B cell (primary cell): ENCODE measurements around the gene ERMAP. TPM values are rescaled to one million over a fixed set of nuclear protein-coding genes. Genes with fewer than 3 reads are reported as not detected.

Source experiments
- ATAC-seq: fragments of 200-7000 bp; cut with Tn5 transposase; one replicate; pipeline ENCODE4 v1.10.0; 2021; ENCODE audit warnings: low read depth, mild to moderate bottlenecking, moderate number of reproducible peaks, moderate library complexity
- CTCF ChIA-PET: fragments of 350-600 bp; sonication (Branson Sonifier 250); formaldehyde crosslinking; loops from one replicate; lab custom pipeline; 2021; ENCODE audit warnings: antibody characterized with exemption, inconsistent platforms; lab: Charles Lee
- POLR2A ChIA-PET: fragments of 350-600 bp; sonication (Branson Sonifier 250); formaldehyde crosslinking; loops from one replicate; lab custom pipeline; 2021; ENCODE audit warnings: antibody characterized with exemption; lab: Charles Lee
- DNase-seq: peaks from one replicate; pipeline ENCODE4 v3.0.0; 2013
- H2AFZ ChIP-seq: 2 replicates; pipeline ENCODE4 v1.6.1; 2012; ENCODE audit warnings: mild to moderate bottlenecking, low read depth, low read length; ENCODE audit not compliant: insufficient read depth, poor library complexity, severe bottlenecking
- H3K27ac ChIP-seq, 2 donors: 1 replicate in 1 of 2; 2 replicates in 1 of 2; pipeline ENCODE4 v1.5.1; 2012 to 2013; ENCODE audit warnings: low read length in 2 of 2, mild to moderate bottlenecking in 2 of 2, moderate library complexity in 1 of 2
- H3K27me3 ChIP-seq, 4 experiments: fragments of 200-600 bp in 1 of 4; sonication (generic) in 1 of 4; replicated peaks in 1 of 4; 1 replicate in 2 of 4; 2 replicates in 2 of 4; pipeline versions ENCODE4 v1.6.1 to v1.7.0; 2013 to 2016; ENCODE audit warnings: low read length in 3 of 4, mild to moderate bottlenecking in 2 of 4, mixed read lengths in 1 of 4, moderate library complexity in 1 of 4; ENCODE audit not compliant: insufficient read depth in 4 of 4, control insufficient read depth in 3 of 4; ENCODE audit errors: control extremely low read depth in 1 of 4
- H3K36me3 ChIP-seq, 2 experiments: replicated peaks in 1 of 2; 1 replicate in 1 of 2; 2 replicates in 1 of 2; pipeline versions ENCODE4 v1.6.1 to v1.7.1; 2013; ENCODE audit warnings: low read length in 1 of 2; ENCODE audit not compliant: insufficient read depth in 2 of 2, control insufficient read depth in 1 of 2; ENCODE audit errors: control extremely low read depth in 1 of 2, extremely low read depth in 1 of 2
- H3K4me1 ChIP-seq, 2 donors: fragments of 200-600 bp in 1 of 2; sonication (generic) in 1 of 2; 1 replicate in 1 of 2; 2 replicates in 1 of 2; pipeline versions ENCODE4 v1.5.1 to v1.6.1; 2013 to 2017; ENCODE audit warnings: low read length in 2 of 2; ENCODE audit not compliant: control insufficient read depth in 2 of 2, insufficient read depth in 2 of 2
- H3K4me2 ChIP-seq: replicated peaks from 2 replicates; pipeline ENCODE3; 2012; ENCODE audit warnings: mild to moderate bottlenecking, low read depth, low read length; ENCODE audit not compliant: poor library complexity, severe bottlenecking
- H3K4me3 ChIP-seq, 5 experiments: fragments of 200-600 bp in 1 of 5; sonication (generic) in 1 of 5; 1 replicate in 3 of 5; 2 replicates in 2 of 5; pipeline versions ENCODE4 v1.5.1 to v1.7.0; 2011 to 2016; ENCODE audit warnings: low read length in 4 of 5, mild to moderate bottlenecking in 4 of 5, low read depth in 2 of 5, control low read depth in 1 of 5, moderate library complexity in 1 of 5; ENCODE audit not compliant: insufficient read depth in 1 of 5; ENCODE audit errors: control extremely low read depth in 1 of 5, extremely low read depth in 1 of 5
- H3K79me2 ChIP-seq: fragments of 200-600 bp; sonication (generic); one replicate; pipeline ENCODE4 v1.6.0; 2016; ENCODE audit warnings: low read length; ENCODE audit not compliant: control insufficient read depth, insufficient read depth
- H3K9ac ChIP-seq: fragments of 200-600 bp; sonication (generic); 2 replicates; pipeline ENCODE4 v1.6.1; 2017; ENCODE audit warnings: mild to moderate bottlenecking, low read length, moderate library complexity
- H3K9me3 ChIP-seq, 3 donors: one replicate each; pipeline versions ENCODE4 v1.6.1 to v1.7.1; 2013; ENCODE audit warnings: low read length in 2 of 3; ENCODE audit not compliant: control insufficient read depth in 2 of 3, insufficient read depth in 1 of 3; ENCODE audit errors: control extremely low read depth in 1 of 3
- H4K20me1 ChIP-seq: 2 replicates; pipeline ENCODE4 v1.6.0; 2012; ENCODE audit warnings: mild to moderate bottlenecking, low read length; ENCODE audit not compliant: insufficient read depth, control insufficient read depth, poor library complexity, severe bottlenecking
- H3K27ac Mint-ChIP-seq: one replicate; pipeline ENCODE4 v1.8.0; 2021; ENCODE audit warnings: mixed read lengths
- H3K27me3 Mint-ChIP-seq: one replicate; pipeline ENCODE4 v1.8.0; 2021; ENCODE audit warnings: mixed read lengths
- H3K4me1 Mint-ChIP-seq: one replicate; pipeline ENCODE4 v1.8.0; 2021; ENCODE audit warnings: mixed read lengths
- H3K4me3 Mint-ChIP-seq: one replicate; pipeline ENCODE4 v1.8.0; 2021; ENCODE audit warnings: mixed read lengths
- H3K9me3 Mint-ChIP-seq: one replicate; pipeline ENCODE4 v1.8.0; 2022; ENCODE audit warnings: mixed read lengths; ENCODE audit not compliant: insufficient read depth
- EZH2 ChIP-seq: IDR thresholded peaks from 2 replicates; pipeline ENCODE4 v1.6.1; 2012; ENCODE audit warnings: borderline replicate concordance, low read depth, mild to moderate bottlenecking, moderate library complexity, low read length; ENCODE audit not compliant: insufficient read depth, poor library complexity, severe bottlenecking
- WGBS: methylation state at CpG from one replicate; pipeline ENCODE4 v1.1.5; 2013; ENCODE audit warnings: missing lambda C conversion rate; ENCODE audit not compliant: insufficient coverage; 5-methylcytosine and 5-hydroxymethylcytosine counted together
- intact Hi-C: fragments of 100-400 bp; cut with micrococcal nuclease; formaldehyde crosslinking; loops from one replicate; pipeline ENCODE4 v1.10.0; 2022
- polyA plus RNA-seq: library from polyadenylated mRNA; depleted of rRNA; stranded (reverse); fragments of >200 nt; gene quantifications from 2 replicates; pipeline ENCODE4 v1.2.3, GENCODE V29; 2012
- total RNA-seq, 2 donors: library from RNA; stranded (reverse); fragments of 120-200 nt in 1 of 2; gene quantifications; 1 replicate in 1 of 2; 2 replicates in 1 of 2; pipeline versions ENCODE4 v1.2.3 to v1.2.4, GENCODE V29; 2013 to 2022
- TF ChIP-seq, protein P1 (sequence below): fragments of 200-600 bp; IDR thresholded peaks from one replicate; pipeline ENCODE4 v1.8.0; 2022; ENCODE audit warnings: antibody characterized with exemption, mild to moderate bottlenecking

The ERMAP gene
- total and polyA plus RNA-seq, 2 donors (not counting 1 experiment from before 2014, with no cell fraction given): 4.9 to 13.1 TPM

GRCh38 chr1:42780176-42780575 is 36.7 kb upstream of the ERMAP start:
- no peak overlapping the region for H3K27ac Mint-ChIP-seq
- no peak for DNase-seq
- Histone ChIP-seq H3K79me2 (peaks cover 3% of the 10 kb centered on the region), H3K9ac (no peak overlapping the region), H3K27ac (no peak overlapping the region), H3K4me1 (peaks cover 6 to 7% of the 10 kb centered on the region in 2 donors), H3K9me3 (no peaks in the 10 kb centered on the region), H4K20me1 (no peaks in the 10 kb centered on the region), H3K36me3 (peaks cover 15 to 41% of the 10 kb centered on the region in 2 experiments), H3K27me3 (no peaks in the 10 kb centered on the region), H3K4me2 (no peak overlapping the region), H2AFZ (no peak overlapping the region), H3K4me3 (no peak overlapping the region)
- no peaks in the 10 kb centered on the region for H3K9me3 Mint-ChIP-seq
- intact Hi-C loops: no loop called here
- CTCF ChIA-PET: interaction anchor here (0.9 to 4.6 kb wide), 5 partner anchors 12 to 293 kb away, joined by 3 to 93 read pairs (median 6); partner anchors contain the start of gene C1orf50
- no peaks in the 10 kb centered on the region for H3K27me3 Mint-ChIP-seq
- TF ChIP-seq, protein P1, sequence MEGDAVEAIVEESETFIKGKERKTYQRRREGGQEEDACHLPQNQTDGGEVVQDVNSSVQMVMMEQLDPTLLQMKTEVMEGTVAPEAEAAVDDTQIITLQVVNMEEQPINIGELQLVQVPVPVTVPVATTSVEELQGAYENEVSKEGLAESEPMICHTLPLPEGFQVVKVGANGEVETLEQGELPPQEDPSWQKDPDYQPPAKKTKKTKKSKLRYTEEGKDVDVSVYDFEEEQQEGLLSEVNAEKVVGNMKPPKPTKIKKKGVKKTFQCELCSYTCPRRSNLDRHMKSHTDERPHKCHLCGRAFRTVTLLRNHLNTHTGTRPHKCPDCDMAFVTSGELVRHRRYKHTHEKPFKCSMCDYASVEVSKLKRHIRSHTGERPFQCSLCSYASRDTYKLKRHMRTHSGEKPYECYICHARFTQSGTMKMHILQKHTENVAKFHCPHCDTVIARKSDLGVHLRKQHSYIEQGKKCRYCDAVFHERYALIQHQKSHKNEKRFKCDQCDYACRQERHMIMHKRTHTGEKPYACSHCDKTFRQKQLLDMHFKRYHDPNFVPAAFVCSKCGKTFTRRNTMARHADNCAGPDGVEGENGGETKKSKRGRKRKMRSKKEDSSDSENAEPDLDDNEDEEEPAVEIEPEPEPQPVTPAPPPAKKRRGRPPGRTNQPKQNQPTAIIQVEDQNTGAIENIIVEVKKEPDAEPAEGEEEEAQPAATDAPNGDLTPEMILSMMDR: no peak
- TF ChIP-seq EZH2: no peak
- no peak overlapping the region for H3K4me3 Mint-ChIP-seq
- POLR2A ChIA-PET: no interaction called here
- H3K4me1 Mint-ChIP-seq: peaks cover 5% of the 10 kb centered on the region
- WGBS: no CpG with 5 or more reads among the region's 1 CpG
- ATAC-seq: no peak

- no CpG with 5 or more reads among the region's 2 CpGs for WGBS
- H3K4me1 ChIP-seq: peaks cover 11 to 15% of the 10 kb centered on the region in 2 donors
- Mint-ChIP-seq H3K4me3 (no peak overlapping the region), H3K27me3 (peaks cover 9% of the 10 kb centered on the region), H3K27ac (no peak overlapping the region), H3K9me3 (no peaks in the 10 kb centered on the region), H3K4me1 (peaks cover 13% of the 10 kb centered on the region)
- H3K79me2 ChIP-seq: peaks cover 6% of the 10 kb centered on the region
- H3K9me3 ChIP-seq: no peaks in the 10 kb centered on the region
- no peak overlapping the region for H3K9ac ChIP-seq
- H3K36me3 ChIP-seq: peaks cover 6 to 12% of the 10 kb centered on the region in 2 experiments
- ChIA-PET CTCF (interaction anchor here (1.1 kb wide), 1 partner anchor 130 kb away, joined by 3 read pairs; no protein-coding TSS in a partner anchor), POLR2A (interaction anchor here (0.6 to 0.7 kb wide), 2 partner anchors 158 to 291 kb away, joined by 3 to 5 read pairs; no protein-coding TSS in a partner anchor)
- no peak overlapping the region for H3K27ac ChIP-seq
- H2AFZ ChIP-seq: no peak overlapping the region
- H3K4me2 ChIP-seq: no peak overlapping the region
- intact Hi-C loops: no loop called here
- H3K4me3 ChIP-seq: no peak overlapping the region
- DNase-seq: no peak
- peaks cover 0 to 3% (median 0%) of the 10 kb centered on the region in 4 experiments for H3K27me3 ChIP-seq
- TF ChIP-seq EZH2: no peak
- TF ChIP-seq, protein P1: no peak
- H4K20me1 ChIP-seq: no peaks in the 10 kb centered on the region
- no peak for ATAC-seq
These were observed 33.8 kb upstream of the ERMAP start for GRCh38 chr1:42783092-42783491.
